Peyer's patch (tissue), 4 donors: Measurements from ENCODE around the gene PDGFB. TPM values are rescaled to one million over a fixed set of nuclear protein-coding genes. Genes with fewer than 3 reads are reported as not detected.

Experiments
- DNase-seq, 3 donors: peaks; one replicate each; pipeline ENCODE4 v3.0.0-alpha.2; 2017 to 2019
- H3K27ac ChIP-seq, 4 donors: fragments of 200-600 bp; sonication (generic); one replicate each; pipeline ENCODE4 v1.5.1; 2016 to 2019
- H3K27me3 ChIP-seq, 2 donors: fragments of 200-600 bp; sonication (generic); one replicate each; pipeline ENCODE4 v1.5.1; 2019
- H3K36me3 ChIP-seq, 3 donors: fragments of 200-600 bp; sonication (generic); one replicate each; pipeline ENCODE4 v1.5.1; 2016 to 2019
- H3K4me1 ChIP-seq, 4 donors: fragments of 200-600 bp; sonication (generic); one replicate each; pipeline ENCODE4 v1.5.1; 2016 to 2019
- H3K4me3 ChIP-seq, 4 donors: fragments of 200-600 bp; sonication (generic); 1 replicate in 3 of 4; 2 replicates in 1 of 4; pipeline ENCODE4 v1.5.1; 2016 to 2019; ENCODE audit warnings: mild to moderate bottlenecking in 1 of 4
- H3K9me3 ChIP-seq, 4 donors: fragments of 200-600 bp; sonication (generic); one replicate each; pipeline ENCODE4 v1.5.1; 2016 to 2019; ENCODE audit warnings: mild to moderate bottlenecking in 1 of 4
- POLR2A ChIP-seq, 2 donors: fragments of 450-650 bp; IDR thresholded peaks; one replicate each; pipeline ENCODE4 v1.5.1; 2017; ENCODE audit warnings: antibody characterized with exemption in 2 of 2, mild to moderate bottlenecking in 2 of 2, moderate library complexity in 2 of 2
- total RNA-seq, 4 donors: library from RNA; depleted of rRNA; stranded (reverse); fragments of >200 nt; gene quantifications; one replicate each; pipeline ENCODE4 v1.1.0, GENCODE V29; 2016
- TF ChIP-seq, protein P1 (sequence below), 6 experiments: fragments of 450-650 bp in 4 of 6; fragments of 200-600 bp in 2 of 6; sonication (generic) in 1 of 6; IDR thresholded peaks; one replicate each; pipeline ENCODE4 v1.5.1; 2017 to 2019; ENCODE audit warnings: antibody characterized with exemption in 6 of 6, mild to moderate bottlenecking in 3 of 6, moderate library complexity in 1 of 6

The PDGFB gene
- total RNA-seq, 4 donors from 2014 or later, result 1.8 to 10.7 (median 3.8) TPM

- peaks cover 0 to 3% of the 10 kb centered on the region in 2 donors for H3K27me3 ChIP-seq
- DNase-seq, result no peak
These were observed 7.1 kb upstream of the PDGFB start for GRCh38 chr22:39251762-39252460.

DNA sequence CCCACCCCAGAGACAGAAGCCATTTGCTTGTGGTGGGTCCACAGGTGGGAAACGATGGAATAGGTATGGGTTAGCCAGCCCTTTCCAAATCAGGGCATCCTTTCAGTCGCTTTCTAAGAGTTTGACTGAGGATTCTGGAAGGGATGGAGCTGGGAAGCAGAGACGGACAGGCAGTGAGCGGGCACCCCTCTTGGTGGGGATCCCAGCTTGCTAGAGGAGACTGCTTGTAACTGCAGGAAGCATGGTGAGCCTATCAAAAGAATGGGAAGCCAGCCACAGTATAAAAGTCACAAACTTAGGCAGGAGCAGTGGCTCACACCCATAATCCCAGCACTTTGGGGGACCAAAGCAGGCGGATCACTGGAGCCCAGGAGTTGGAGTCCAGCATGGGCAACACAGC lies 6.1 kb upstream of the PDGFB start:
- TF ChIP-seq, protein P1, sequence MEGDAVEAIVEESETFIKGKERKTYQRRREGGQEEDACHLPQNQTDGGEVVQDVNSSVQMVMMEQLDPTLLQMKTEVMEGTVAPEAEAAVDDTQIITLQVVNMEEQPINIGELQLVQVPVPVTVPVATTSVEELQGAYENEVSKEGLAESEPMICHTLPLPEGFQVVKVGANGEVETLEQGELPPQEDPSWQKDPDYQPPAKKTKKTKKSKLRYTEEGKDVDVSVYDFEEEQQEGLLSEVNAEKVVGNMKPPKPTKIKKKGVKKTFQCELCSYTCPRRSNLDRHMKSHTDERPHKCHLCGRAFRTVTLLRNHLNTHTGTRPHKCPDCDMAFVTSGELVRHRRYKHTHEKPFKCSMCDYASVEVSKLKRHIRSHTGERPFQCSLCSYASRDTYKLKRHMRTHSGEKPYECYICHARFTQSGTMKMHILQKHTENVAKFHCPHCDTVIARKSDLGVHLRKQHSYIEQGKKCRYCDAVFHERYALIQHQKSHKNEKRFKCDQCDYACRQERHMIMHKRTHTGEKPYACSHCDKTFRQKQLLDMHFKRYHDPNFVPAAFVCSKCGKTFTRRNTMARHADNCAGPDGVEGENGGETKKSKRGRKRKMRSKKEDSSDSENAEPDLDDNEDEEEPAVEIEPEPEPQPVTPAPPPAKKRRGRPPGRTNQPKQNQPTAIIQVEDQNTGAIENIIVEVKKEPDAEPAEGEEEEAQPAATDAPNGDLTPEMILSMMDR (IDR thresholded peaks at IDR 0.05), result no peak
- TF ChIP-seq POLR2A (IDR thresholded peaks at IDR 0.05), result no peak
- H3K4me3 ChIP-seq, result no peak overlapping the region
- peaks cover 0 to 12% of the 10 kb centered on the region in 2 donors for H3K27me3 ChIP-seq

More at GRCh38 chr22:39251762-39252460, 7.1 kb upstream of the PDGFB start:
- Histone ChIP-seq H3K36me3 (no peaks in the 10 kb centered on the region), H3K4me3 (no peak overlapping the region), H3K27ac (no peak overlapping the region), H3K4me1 (peaks cover 0 to 22% (median 6%) of the 10 kb centered on the region in 4 donors), H3K9me3 (no peaks in the 10 kb centered on the region)
- TF ChIP-seq, protein P1 (IDR thresholded peaks at IDR 0.05), result no peak
- no peak for TF ChIP-seq POLR2A (IDR thresholded peaks at IDR 0.05)

DNA sequence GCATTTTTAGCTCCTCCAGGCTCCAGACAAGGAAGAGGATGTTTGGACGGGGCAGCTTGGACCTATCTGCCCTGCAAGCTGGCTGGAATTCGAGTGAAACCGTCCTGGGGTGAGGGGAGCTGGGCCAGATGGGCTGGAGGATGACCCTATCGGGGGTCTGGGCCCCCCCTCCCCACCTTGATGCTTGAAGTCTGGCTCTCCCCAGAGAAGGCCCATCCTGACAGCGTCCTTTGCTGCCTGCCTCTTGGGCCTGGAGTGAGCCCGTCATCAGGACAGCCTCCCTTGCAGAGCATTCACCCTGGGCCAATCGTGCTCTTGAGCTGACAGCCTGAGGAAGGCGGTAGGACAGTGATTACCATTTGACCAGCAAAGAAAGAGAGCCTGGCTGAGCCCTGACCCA lies 5.3 kb upstream of the PDGFB start:
- Histone ChIP-seq H3K4me3 (no peak overlapping the region), H3K4me1 (peaks cover 0 to 23% (median 6%) of the 10 kb centered on the region in 4 donors), H3K27ac (no peak overlapping the region), H3K36me3 (no peaks in the 10 kb centered on the region), H3K9me3 (no peaks in the 10 kb centered on the region), H3K27me3 (peaks cover 0 to 15% of the 10 kb centered on the region in 2 donors)
- TF ChIP-seq, protein P1 (IDR thresholded peaks at IDR 0.05), result no peak
- TF ChIP-seq POLR2A (IDR thresholded peaks at IDR 0.05), result no peak
- DNase-seq, result no peak

More for the DNA sequence above, 6.1 kb upstream of the PDGFB start:
- H3K36me3 ChIP-seq, result no peaks in the 10 kb centered on the region
- no peaks in the 10 kb centered on the region for H3K9me3 ChIP-seq
- peaks cover 0 to 22% (median 6%) of the 10 kb centered on the region in 4 donors for H3K4me1 ChIP-seq
- DNase-seq, result no peak
- H3K27ac ChIP-seq, result no peak overlapping the region

- DNase-seq, result no peak
- Histone ChIP-seq H3K9me3 (no peaks in the 10 kb centered on the region), H3K27ac (no peak overlapping the region)
These were observed 4.4 kb upstream of the PDGFB start for GRCh38 chr22:39249086-39249704.

DNA sequence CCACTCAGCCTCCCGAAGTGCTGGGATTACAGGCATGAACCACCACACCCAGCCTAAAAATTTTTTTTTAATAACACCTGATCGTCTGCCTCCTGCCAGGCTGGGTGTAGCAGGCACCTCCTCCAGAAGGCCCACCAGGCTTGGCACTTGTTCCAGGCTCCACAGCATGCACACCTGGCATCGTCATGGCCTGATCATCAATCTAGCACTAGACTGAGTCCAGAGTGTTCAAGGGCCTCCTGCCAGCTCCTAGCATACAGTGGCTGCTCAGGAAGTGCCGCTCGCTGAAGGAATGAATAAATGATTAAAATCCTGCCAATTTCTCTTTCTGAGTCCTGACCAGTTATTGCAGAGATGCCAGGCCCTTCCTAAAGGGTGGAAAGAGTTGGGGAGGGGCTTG lies 3.5 kb upstream of the PDGFB start:
- H3K36me3 ChIP-seq, result no peaks in the 10 kb centered on the region
- H3K27me3 ChIP-seq, result peaks cover 0 to 24% of the 10 kb centered on the region in 2 donors
- no peak overlapping the region for H3K27ac ChIP-seq
- no peak for DNase-seq
- H3K4me1 ChIP-seq, result peaks cover 0 to 22% (median 8%) of the 10 kb centered on the region in 4 donors
- TF ChIP-seq, protein P1 (IDR thresholded peaks at IDR 0.05), result no peak
- no peak for TF ChIP-seq POLR2A (IDR thresholded peaks at IDR 0.05)
- no peaks in the 10 kb centered on the region for H3K9me3 ChIP-seq
- no peak overlapping the region for H3K4me3 ChIP-seq

More at GRCh38 chr22:39249086-39249704, 4.4 kb upstream of the PDGFB start:
- H3K27me3 ChIP-seq, result peaks cover 0 to 15% of the 10 kb centered on the region in 2 donors
- peaks cover 0 to 21% (median 4%) of the 10 kb centered on the region in 4 donors for H3K4me1 ChIP-seq
- H3K36me3 ChIP-seq, result no peaks in the 10 kb centered on the region
- no peak for TF ChIP-seq POLR2A (IDR thresholded peaks at IDR 0.05)
- TF ChIP-seq, protein P1 (IDR thresholded peaks at IDR 0.05), result no peak
- no peak overlapping the region for H3K4me3 ChIP-seq
